Left ventricle myocardium inferior (tissue), 1 donor: ENCODE results near the gene PTPN18. TPM values are rescaled to one million over a fixed set of nuclear protein-coding genes. Genes with fewer than 3 reads are reported as not detected.
A peak's percentile ranks its signal among the peaks of the same experiment; 100 is the strongest.

Experiments used
- DNase-seq: peaks from one replicate; pipeline ENCODE4 v3.0.0-alpha.2; 2020
- H3K27ac ChIP-seq: fragments of 200-600 bp; replicated peaks from 2 replicates; pipeline ENCODE4 v1.8.0; 2021
- H3K27me3 ChIP-seq: fragments of 200-600 bp; 2 replicates; pipeline ENCODE4 v1.8.0; 2021; ENCODE audit warnings: low read depth
- H3K36me3 ChIP-seq: fragments of 200-600 bp; 2 replicates; pipeline ENCODE4 v1.8.0; 2021
- H3K4me1 ChIP-seq: fragments of 200-600 bp; 2 replicates; pipeline ENCODE4 v1.8.0; 2021
- H3K4me3 ChIP-seq: fragments of 200-600 bp; 2 replicates; pipeline ENCODE4 v1.8.0; 2021; ENCODE audit warnings: mild to moderate bottlenecking, moderate library complexity
- H3K9me3 ChIP-seq: fragments of 200-600 bp; replicated peaks from 2 replicates; pipeline ENCODE4 v1.8.0; 2021
- intact Hi-C: fragments of 100-400 bp; cut with micrococcal nuclease; formaldehyde crosslinking; loops from one replicate; pipeline ENCODE4 v1.11.0; 2022
- total RNA-seq: library from RNA; stranded (reverse); fragmentation: NEBNext Ultra II Directional; extraction: Animal tissue kit (Norgen Biotek cat#: 25700); gene quantifications from one replicate; pipeline ENCODE4 v1.2.1, GENCODE V29; 2021
- TF ChIP-seq, protein P1 (sequence below): fragments of 200-600 bp; IDR thresholded peaks from 2 replicates; pipeline ENCODE4 v1.8.0; 2021; ENCODE audit warnings: antibody characterized with exemption, mild to moderate bottlenecking, borderline replicate concordance
- donor health status: DM: no; HTN: yes; CAD: no; lungs with severe emphysema.

Gene PTPN18
- total RNA-seq, 1 donor from 2014 or later, result 13.9 TPM

DNA sequence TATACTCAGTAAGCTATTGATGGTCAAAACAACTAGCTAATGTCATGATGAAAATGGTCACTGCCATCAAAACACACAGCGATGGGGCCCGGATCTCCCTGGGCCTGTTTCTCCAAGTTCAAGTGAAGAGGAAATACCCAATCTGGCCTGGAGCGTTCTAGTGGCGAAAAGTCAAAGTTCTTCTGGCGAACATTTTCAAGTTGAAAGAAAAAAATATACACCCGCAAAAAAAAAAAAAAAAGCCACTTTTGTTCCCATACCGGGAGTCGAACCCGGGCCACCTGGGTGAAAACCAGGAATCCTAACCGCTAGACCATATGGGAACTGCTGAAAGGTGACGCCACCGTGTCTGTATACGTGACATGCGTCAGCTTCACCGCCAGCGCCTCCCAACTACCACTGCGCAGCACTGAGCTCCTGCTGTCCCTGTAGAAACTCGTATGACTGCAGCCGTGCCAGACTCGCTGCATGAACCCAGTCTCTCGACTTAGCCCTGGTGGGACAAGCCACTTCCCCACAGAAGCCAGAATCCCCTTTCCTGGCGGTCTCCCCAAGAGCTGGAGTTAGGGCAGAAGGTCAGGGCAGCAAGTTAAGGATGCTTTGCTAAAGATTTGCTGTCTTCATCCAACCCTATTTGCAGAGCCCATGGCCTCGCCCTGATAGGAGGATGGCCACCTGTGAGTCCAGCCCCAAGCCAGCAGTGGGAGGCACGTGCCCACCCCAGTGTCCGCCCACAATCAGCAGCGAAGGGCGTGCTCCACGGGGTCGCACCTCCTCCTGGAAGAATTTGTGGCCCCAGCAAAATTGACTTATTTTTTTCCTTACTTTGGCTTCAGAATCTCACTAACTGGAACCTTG lies 18.8 kb upstream of the PTPN18 start:
- peaks cover 3% of the 10 kb centered on the region for H3K27me3 ChIP-seq
- H3K4me1 ChIP-seq, result peaks cover 30% of the 10 kb centered on the region
- TF ChIP-seq, protein P1, sequence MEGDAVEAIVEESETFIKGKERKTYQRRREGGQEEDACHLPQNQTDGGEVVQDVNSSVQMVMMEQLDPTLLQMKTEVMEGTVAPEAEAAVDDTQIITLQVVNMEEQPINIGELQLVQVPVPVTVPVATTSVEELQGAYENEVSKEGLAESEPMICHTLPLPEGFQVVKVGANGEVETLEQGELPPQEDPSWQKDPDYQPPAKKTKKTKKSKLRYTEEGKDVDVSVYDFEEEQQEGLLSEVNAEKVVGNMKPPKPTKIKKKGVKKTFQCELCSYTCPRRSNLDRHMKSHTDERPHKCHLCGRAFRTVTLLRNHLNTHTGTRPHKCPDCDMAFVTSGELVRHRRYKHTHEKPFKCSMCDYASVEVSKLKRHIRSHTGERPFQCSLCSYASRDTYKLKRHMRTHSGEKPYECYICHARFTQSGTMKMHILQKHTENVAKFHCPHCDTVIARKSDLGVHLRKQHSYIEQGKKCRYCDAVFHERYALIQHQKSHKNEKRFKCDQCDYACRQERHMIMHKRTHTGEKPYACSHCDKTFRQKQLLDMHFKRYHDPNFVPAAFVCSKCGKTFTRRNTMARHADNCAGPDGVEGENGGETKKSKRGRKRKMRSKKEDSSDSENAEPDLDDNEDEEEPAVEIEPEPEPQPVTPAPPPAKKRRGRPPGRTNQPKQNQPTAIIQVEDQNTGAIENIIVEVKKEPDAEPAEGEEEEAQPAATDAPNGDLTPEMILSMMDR, result no peak
- peak; percentile 70 for DNase-seq
- intact Hi-C loops, result no loop called here
- peaks cover 4% of the 10 kb centered on the region for H3K9me3 ChIP-seq
- peak overlapping the region; percentile 79 for H3K27ac ChIP-seq
- peaks cover 25% of the 10 kb centered on the region for H3K36me3 ChIP-seq
- peak overlapping the region; percentile 61 for H3K4me3 ChIP-seq

DNA sequence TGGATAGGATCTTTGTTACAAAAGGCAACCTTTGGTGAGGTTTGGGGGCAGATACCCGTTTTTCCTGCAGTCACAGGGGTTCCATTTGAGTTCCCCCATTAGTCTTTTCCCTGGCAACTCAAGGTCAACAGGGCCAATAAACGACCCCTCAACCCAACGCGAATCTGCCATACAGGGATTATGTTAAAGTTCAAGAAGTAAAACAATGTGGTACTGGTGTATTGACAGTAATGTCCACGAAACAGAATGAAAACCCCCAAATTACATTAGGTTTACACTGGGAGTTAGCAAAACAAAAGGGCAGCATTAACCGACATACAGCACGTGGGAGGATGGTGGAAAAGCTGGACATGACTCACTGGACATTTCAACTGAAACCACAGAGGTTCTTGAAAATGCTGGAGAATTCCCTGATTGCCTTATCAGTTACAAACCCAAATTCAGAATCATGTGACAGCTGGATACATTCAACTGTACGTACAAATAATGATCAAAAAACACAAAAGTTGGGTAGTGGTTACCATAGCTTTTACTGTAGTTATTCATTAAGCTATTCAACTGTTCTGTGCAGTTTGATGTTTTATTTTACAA lies 18.0 kb upstream of the PTPN18 start:
- intact Hi-C loops, result no loop called here
- Histone ChIP-seq H3K27me3 (no peaks in the 10 kb centered on the region), H3K4me1 (peaks cover 30% of the 10 kb centered on the region), H3K9me3 (peaks cover 4% of the 10 kb centered on the region), H3K36me3 (peaks cover 25% of the 10 kb centered on the region), H3K4me3 (peak overlapping the region; percentile 61), H3K27ac (peak overlapping the region; percentile 79)
- TF ChIP-seq, protein P1, result no peak
- DNase-seq, result no peak

DNA sequence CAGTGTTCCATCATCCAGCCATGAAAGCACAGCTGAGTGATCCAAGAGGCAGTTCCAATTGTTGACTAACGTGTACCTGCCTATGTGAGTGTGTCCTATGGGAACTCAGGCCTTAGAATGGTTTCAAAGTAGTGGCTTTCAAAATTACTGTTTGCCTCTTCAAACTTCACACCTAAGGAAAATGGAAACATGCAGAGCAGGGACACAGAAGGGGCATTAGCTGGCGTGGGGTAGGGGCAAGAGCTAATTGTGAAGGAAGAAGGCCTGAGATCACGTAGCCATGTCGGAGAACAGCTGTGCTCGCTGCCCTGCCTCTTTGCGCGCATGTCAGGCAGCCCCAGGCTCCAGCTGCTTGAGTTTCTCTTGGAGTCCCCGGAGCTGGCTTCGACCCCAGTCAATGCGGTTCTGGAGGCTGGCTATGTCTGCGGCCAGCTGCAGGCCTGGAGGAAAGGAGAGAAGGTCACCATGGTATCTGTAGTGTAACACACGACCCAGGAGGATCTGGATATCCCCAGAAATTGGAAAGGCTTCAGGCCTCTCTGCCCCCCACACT lies 17.0 kb upstream of the PTPN18 start:
- intact Hi-C loops, result no loop called here
- Histone ChIP-seq H3K4me3 (no peak overlapping the region), H3K27me3 (no peaks in the 10 kb centered on the region), H3K9me3 (peaks cover 4% of the 10 kb centered on the region), H3K4me1 (peaks cover 41% of the 10 kb centered on the region), H3K36me3 (peaks cover 25% of the 10 kb centered on the region), H3K27ac (no peak overlapping the region)
- TF ChIP-seq, protein P1, result no peak
- DNase-seq, result no peak

DNA sequence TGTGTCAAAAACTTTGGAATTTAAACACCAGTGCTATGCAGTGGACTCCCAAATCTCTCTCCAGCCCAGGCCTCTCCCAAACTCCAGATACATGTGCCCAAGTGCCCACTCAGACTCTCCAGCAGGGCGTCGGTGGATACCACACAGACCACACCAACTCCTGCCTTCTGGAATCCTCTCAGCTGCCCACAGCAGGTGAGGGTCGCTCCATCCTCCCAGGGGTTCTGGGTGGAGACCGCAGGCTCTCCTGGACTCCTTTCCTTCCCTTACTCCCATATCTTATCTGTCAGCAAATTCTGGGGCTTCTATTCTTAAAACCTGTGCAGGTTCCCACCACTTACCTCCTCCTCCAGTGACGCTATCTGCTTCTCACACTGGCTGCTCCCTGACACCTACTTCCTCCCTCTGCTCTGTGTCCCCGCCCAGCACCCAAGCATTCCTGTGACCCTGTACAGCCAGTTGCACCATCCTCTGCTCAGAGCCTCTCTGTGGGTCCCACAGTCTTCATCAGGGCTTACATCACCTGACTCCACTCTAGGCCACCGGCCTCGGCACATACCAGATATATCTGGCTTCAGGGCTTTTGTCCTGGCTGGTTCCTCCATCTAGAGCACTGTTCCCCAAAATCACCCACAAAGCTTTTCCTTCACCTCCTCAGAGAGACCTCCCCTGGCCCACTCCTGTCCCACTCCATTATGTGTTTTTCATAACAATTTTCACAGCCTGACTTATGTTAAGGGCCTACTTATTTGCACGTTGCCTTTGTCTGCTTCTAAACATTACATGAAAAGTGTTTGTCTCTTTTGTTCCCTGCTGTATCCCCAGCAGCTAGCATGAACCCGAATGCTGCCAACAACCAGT lies 15.7 kb upstream of the PTPN18 start:
- no peak for DNase-seq
- TF ChIP-seq, protein P1, result no peak
- Histone ChIP-seq H3K4me3 (no peak overlapping the region), H3K9me3 (peaks cover 3% of the 10 kb centered on the region), H3K36me3 (peaks cover 34% of the 10 kb centered on the region), H3K27me3 (no peaks in the 10 kb centered on the region), H3K4me1 (peaks cover 44% of the 10 kb centered on the region), H3K27ac (no peak overlapping the region)
- intact Hi-C loops, result no loop called here

DNA sequence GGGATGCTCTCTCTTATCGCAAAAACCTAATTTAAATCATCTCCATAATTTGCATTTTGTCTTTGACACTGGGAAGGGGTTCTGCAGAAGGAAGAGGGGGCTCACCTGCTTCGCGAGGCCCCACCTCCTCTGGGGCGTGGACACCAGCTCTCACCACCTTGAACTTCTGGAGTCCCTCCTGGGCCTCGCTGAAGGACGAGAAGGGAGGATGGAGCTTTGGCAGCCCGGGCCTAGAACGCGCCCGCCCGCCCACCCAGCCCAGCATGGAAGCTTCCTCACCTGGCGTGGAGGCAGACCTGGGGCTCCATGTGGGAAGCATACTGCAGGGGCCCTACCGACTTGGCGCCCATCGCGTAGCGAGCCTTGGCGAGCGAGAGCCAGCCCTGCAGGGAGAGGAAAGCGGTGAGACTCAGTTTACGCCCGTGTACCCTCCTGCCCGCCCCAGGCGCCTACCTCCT lies 14.3 kb upstream of the PTPN18 start:
- TF ChIP-seq, protein P1, result no peak
- Histone ChIP-seq H3K36me3 (peaks cover 49% of the 10 kb centered on the region), H3K27ac (peak overlapping the region; percentile 98), H3K4me1 (peaks cover 43% of the 10 kb centered on the region), H3K4me3 (peak overlapping the region; percentile 85), H3K27me3 (no peaks in the 10 kb centered on the region), H3K9me3 (no peaks in the 10 kb centered on the region)
- DNase-seq, result no peak
- intact Hi-C loops, result no loop called here
